K562 (cell line): ENCODE data around the gene BANF2. TPM values are rescaled to one million over a fixed set of nuclear protein-coding genes. Genes with fewer than 3 reads are reported as not detected.

Experiments
- ATAC-seq: fragments of 200-7000 bp; cut with Tn5 transposase; 3 replicates; pipeline ENCODE4 v1.9.1; 2020; ENCODE audit warnings: moderate library complexity
- BruUV-seq: library from RNA; stranded (reverse); fragments of 400-500 nt; replicated peaks from 2 replicates; lab custom pipeline; 2021; lab: Mats Ljungman, UMichigan
- CTCF ChIA-PET: fragments of 300-600 bp; formaldehyde crosslinking; extraction: SDS; loops from one replicate; lab custom pipeline; 2021; ENCODE audit warnings: low intra/inter-chr PET ratio; lab: Yijun Ruan, JAX
- POLR2A ChIA-PET: fragments of 300-600, 350-650 bp; sonication (Branson Sonifier 250); formaldehyde crosslinking; extraction: SDS; loops from one replicate; lab custom pipeline; 2021; ENCODE audit warnings: antibody characterized with exemption, inconsistent platforms; lab: Yijun Ruan, JAX
- DNase-seq, 4 experiments: peaks; one replicate each; pipeline versions ENCODE4 v3.0.0 to v3.0.0-alpha.2; 2011 to 2018; ENCODE audit warnings: low spot score in 3 of 4, mixed read lengths in 3 of 4; ENCODE audit errors: extremely low read depth in 1 of 4
- FAIRE-seq: peaks from 2 replicates; lab custom pipeline; 2011; peaks lifted over from hg19 to GRCh38; lab: Jason Lieb, UNC
- H2AFZ ChIP-seq: 2 replicates; pipeline ENCODE4 v1.6.0; 2011; ENCODE audit warnings: low read depth, low read length, control low read depth, inconsistent platforms
- H3K27ac ChIP-seq: fragments of 200-600 bp; 3 replicates; pipeline ENCODE4 v1.8.0; 2011; ENCODE audit warnings: low read depth, mild to moderate bottlenecking, control low read depth, inconsistent platforms, low read length, moderate library complexity, mixed read lengths; ENCODE audit errors: extremely low read depth
- H3K27me3 ChIP-seq, 2 experiments: fragments of 300-600 bp in 1 of 2; 2 replicates in 1 of 2; 3 replicates in 1 of 2; pipeline versions ENCODE4 v1.6.0 to v1.8.0; 2011; ENCODE audit warnings: inconsistent platforms in 2 of 2, low read length in 2 of 2, mild to moderate bottlenecking in 1 of 2, mixed read lengths in 1 of 2, moderate library complexity in 1 of 2; ENCODE audit not compliant: control insufficient read depth in 2 of 2, insufficient read depth in 2 of 2
- H3K36me3 ChIP-seq: fragments of 300-600 bp; 3 replicates; pipeline ENCODE4 v1.8.0; 2011; ENCODE audit warnings: mild to moderate bottlenecking, low read length, inconsistent platforms; ENCODE audit not compliant: control insufficient read depth, insufficient read depth
- H3K4me1 ChIP-seq, 2 experiments: fragments of 200-600 bp in 1 of 2; replicated peaks in 1 of 2; 2 replicates in 1 of 2; 3 replicates in 1 of 2; pipeline versions ENCODE4 v1.5.1 to v1.8.0; 2011; ENCODE audit warnings: inconsistent platforms in 2 of 2, low read length in 2 of 2, mild to moderate bottlenecking in 1 of 2, mixed read lengths in 1 of 2, moderate library complexity in 1 of 2; ENCODE audit not compliant: control insufficient read depth in 2 of 2, insufficient read depth in 2 of 2
- H3K4me2 ChIP-seq: 2 replicates; pipeline ENCODE4 v1.6.1; 2011; ENCODE audit warnings: low read length, control low read depth, inconsistent platforms, mixed read lengths; ENCODE audit not compliant: insufficient read depth
- H3K4me3 ChIP-seq: fragments of 200-600 bp; sonication (generic), shearing (Covaris generic); 2 replicates; pipeline ENCODE4 v1.5.1; 2016; ENCODE audit warnings: control low read depth, inconsistent platforms
- H3K79me2 ChIP-seq: fragments of 200-600 bp; 3 replicates; pipeline ENCODE4 v1.8.0; 2011; ENCODE audit warnings: low read length, inconsistent platforms; ENCODE audit not compliant: control insufficient read depth, insufficient read depth
- H3K9ac ChIP-seq, 2 experiments: 2 replicates each; pipeline versions ENCODE4 v1.6.0 to v1.6.1; 2011; ENCODE audit warnings: low read depth in 2 of 2, low read length in 2 of 2, control low read depth in 1 of 2, inconsistent platforms in 1 of 2, mild to moderate bottlenecking in 1 of 2, mixed read lengths in 1 of 2; ENCODE audit not compliant: insufficient read depth in 1 of 2
- H3K9me1 ChIP-seq: one replicate; pipeline ENCODE4 v1.6.0; 2011; ENCODE audit warnings: inconsistent platforms, mild to moderate bottlenecking, low read length, moderate library complexity; ENCODE audit not compliant: control insufficient read depth, insufficient read depth
- H3K9me3 ChIP-seq: replicated peaks from 2 replicates; pipeline ENCODE4 v1.5.1; 2011; ENCODE audit warnings: low read depth, low read length, inconsistent platforms; ENCODE audit not compliant: control insufficient read depth, insufficient read depth
- H4K20me1 ChIP-seq: replicated peaks from 2 replicates; pipeline ENCODE4 v1.6.1; 2011; ENCODE audit warnings: low read length, inconsistent platforms, mixed read lengths; ENCODE audit not compliant: control insufficient read depth, insufficient read depth
- CBFB ChIP-seq: sonication (generic); formaldehyde crosslinking; IDR thresholded peaks from 2 replicates; pipeline ENCODE4 v1.4.0; 2020; ENCODE audit warnings: mild to moderate bottlenecking, missing genetic modification reagents
- CTCF ChIP-seq, 3 experiments: IDR thresholded peaks in 2 of 3; conservative IDR thresholded peaks in 1 of 3; 2 replicates each; pipeline ENCODE4 v1.5.1; 2011 to 2012; ENCODE audit warnings: low read length in 3 of 3, mild to moderate bottlenecking in 3 of 3, control low read depth in 2 of 3, improper control_type of control experiment in 1 of 3, inconsistent platforms in 1 of 3, low read depth in 1 of 3, mixed read lengths in 1 of 3, moderate library complexity in 1 of 3; ENCODE audit not compliant: insufficient read depth in 2 of 3
- EP300 ChIP-seq: IDR thresholded peaks from 2 replicates; pipeline ENCODE4 v1.6.1; 2012; ENCODE audit warnings: low read length, improper control_type of control experiment
- MAFG ChIP-seq: fragments of 450-650 bp; conservative IDR thresholded peaks from 2 replicates; pipeline ENCODE4 v1.6.1; 2016; ENCODE audit warnings: missing genetic modification characterization, missing compliant biosample characterization
- PATZ1 ChIP-seq: fragments of 250-450 bp; sonication (Bioruptor Pico); IDR thresholded peaks from 2 replicates; pipeline ENCODE4 v1.5.0; 2020; ENCODE audit warnings: mild to moderate bottlenecking, borderline replicate concordance
- PTTG1 ChIP-seq: fragments of 450-650 bp; IDR thresholded peaks from 2 replicates; pipeline ENCODE4 v1.6.1; 2016; ENCODE audit warnings: low read depth, mild to moderate bottlenecking, missing genetic modification characterization, missing compliant biosample characterization
- TOE1 ChIP-seq, 2 experiments: fragments of 450-650 bp in 1 of 2; sonication (generic) in 1 of 2; formaldehyde crosslinking in 1 of 2; IDR thresholded peaks; 2 replicates each; pipeline versions ENCODE4 v1.7.1 to v1.8.0; 2016 to 2022; ENCODE audit warnings: borderline replicate concordance in 2 of 2, mild to moderate bottlenecking in 2 of 2, antibody characterized with exemption in 1 of 2, inconsistent platforms in 1 of 2, low read depth in 1 of 2, missing genetic modification reagents in 1 of 2, moderate library complexity in 1 of 2
- ZNF512 ChIP-seq: IDR thresholded peaks from 2 replicates; pipeline ENCODE4 v1.6.1; 2016; ENCODE audit warnings: missing genetic modification characterization, missing compliant biosample characterization
- ZNF696 ChIP-seq: fragments of 250-450 bp; sonication (Bioruptor Pico); conservative IDR thresholded peaks from 2 replicates; pipeline ENCODE4 v1.4.0; 2020; ENCODE audit warnings: mild to moderate bottlenecking, moderate library complexity
- WGBS: fragments of 100-300 bp; shearing (Covaris generic); methylation state at CpG from one replicate; pipeline ENCODE4 v1.1.6; 2016; ENCODE audit warnings: low coverage, mixed read lengths; ENCODE audit not compliant: insufficient coverage; ENCODE audit errors: missing lambda C conversion rate; 5-methylcytosine and 5-hydroxymethylcytosine counted together
- in situ Hi-C: fragments of 300-500 bp; cut with MboI; formaldehyde crosslinking; loops from 4 replicates; pipeline ENCODE4 v1.15.0; 2018; ENCODE audit warnings: inconsistent platforms, mixed read lengths
- intact Hi-C: fragments of 100-400 bp; cut with micrococcal nuclease; formaldehyde crosslinking; loops from 2 replicates; pipeline ENCODE4 v1.14.2; 2022
- polyA plus RNA-seq, 8 experiments: library from polyadenylated mRNA; depleted of rRNA in 4 of 8; stranded (reverse) in 5 of 8; unstranded in 3 of 8; fragments of >200 nt; fragmentation: Nextera tagmentation in 2 of 8; fragmentation: Illumina TruSeq in 1 of 8; extraction: Ambion mirVana in 2 of 8; extraction: Trizol in 1 of 8; gene quantifications; 2 replicates each; pipeline versions ENCODE4 v1.2.1 to v1.2.3, GENCODE V29; 2011 to 2014; ENCODE audit warnings: inconsistent platforms in 1 of 8, missing spikeins in 1 of 8
- total RNA-seq, 7 experiments: library from RNA; depleted of rRNA in 6 of 7; stranded (reverse); fragments of >200 nt in 6 of 7; fragmentation: Illumina TruSeq in 2 of 7; extraction: Trizol in 2 of 7; gene quantifications; 2 replicates each; pipeline versions ENCODE4 v1.2.1 to v1.2.3, GENCODE V29; 2011 to 2021; ENCODE audit warnings: low replicate concordance in 1 of 7

Gene BANF2
- total and polyA plus RNA-seq, 9 of the 15 experiments (the other 6 are each of a cell fraction or from before 2014, with no cell fraction given) = not detected

- WGBS = 0% methylated on average over 1 of the region's 3 CpGs
- Histone ChIP-seq H4K20me1 (no peaks in the 10 kb centered on the region), H3K27me3 (peaks cover 6 to 17% of the 10 kb centered on the region in 2 experiments; a peak in 4 of 5 replicates), H2AFZ (no peak overlapping the region), H3K4me2 (no peak overlapping the region), H3K9ac (no peak overlapping the region), H3K4me1 (no peaks in the 10 kb centered on the region), H3K9me3 (no peaks in the 10 kb centered on the region), H3K36me3 (no peaks in the 10 kb centered on the region), H3K4me3 (no peak overlapping the region), H3K79me2 (no peaks in the 10 kb centered on the region), H3K9me1 (no peaks in the 10 kb centered on the region), H3K27ac (no peak overlapping the region)
- no TSS peak for BruUV-seq
- CTCF ChIA-PET = no interaction called here
- DNase-seq = no peak
- intact Hi-C loops (no loop called here), in situ Hi-C loops (no loop called here)
- FAIRE-seq = no peak
- no peak for TF ChIP-seq TOE1 (IDR thresholded peaks at IDR 0.05; ENCODE audit: borderline replicate concordance)
- no peak for TF ChIP-seq TOE1 (CRISPR knock-in tag; IDR thresholded peaks at IDR 0.05; ENCODE audit: borderline replicate concordance, low read depth)
- no peak for TF ChIP-seq CBFB (CRISPR knock-in tag)
- TF ChIP-seq ZNF512 (tag) = peak; percentile 48; the same call in 1 of the 2 replicates
- no peak for ATAC-seq
- POLR2A ChIA-PET = no interaction called here
Measured at GRCh38 chr20:17772005-17772343, 72.2 kb downstream of the BANF2 start.

GRCh38 chr20:17773619-17774018 is 73.9 kb downstream of the BANF2 start:
- no TSS peak for BruUV-seq
- ChIA-PET CTCF (no interaction called here), POLR2A (interaction anchor here (0.6 kb wide), 1 partner anchor 122 kb away, joined by 3 read pairs; no protein-coding TSS in a partner anchor)
- peaks cover 8 to 25% of the 10 kb centered on the region in 2 experiments; a peak in 4 of 5 replicates for H3K27me3 ChIP-seq
- H3K79me2 ChIP-seq = no peaks in the 10 kb centered on the region
- no peak overlapping the region for H3K9ac ChIP-seq
- no peak for ATAC-seq
- WGBS = 0% methylated on average over 6 of the region's 6 CpGs
- in situ Hi-C loops (no loop called here), intact Hi-C loops (no loop called here)
- H3K27ac ChIP-seq = no peak overlapping the region
- no peak for FAIRE-seq
- H3K4me3 ChIP-seq = no peak overlapping the region
- H4K20me1 ChIP-seq = no peaks in the 10 kb centered on the region
- no peaks in the 10 kb centered on the region for H3K9me1 ChIP-seq
- no peaks in the 10 kb centered on the region for H3K9me3 ChIP-seq
- no peak overlapping the region for H3K4me2 ChIP-seq
- no peaks in the 10 kb centered on the region for H3K36me3 ChIP-seq
- no peak for DNase-seq
- no peak overlapping the region for H2AFZ ChIP-seq
- no peaks in the 10 kb centered on the region for H3K4me1 ChIP-seq
- TF ChIP-seq MAFG (no peak), EP300 (no peak), ZNF696 (CRISPR knock-in tag) (no peak), CTCF (IDR thresholded peaks at IDR 0.05 in 2 of 3, conservative IDR thresholded peaks at IDR 0.05 in 1 of 3; ENCODE audit: insufficient read depth in 2 of 3, low read depth in 1 of 3, low read length in 3 of 3) (no peak), PTTG1 (no peak), PATZ1 (CRISPR knock-in tag) (no peak)
